HG03039 (cell line): ENCODE results near the gene MFRP.

Experiments
- ATAC-seq: cut with Tn5 transposase; IDR thresholded peaks from one replicate; pipeline ENCODE4 v1.9.1; 2021; ENCODE audit warnings: mild to moderate bottlenecking, moderate library complexity; ENCODE audit not compliant: unreplicated experiment

Gene MFRP

DNA sequence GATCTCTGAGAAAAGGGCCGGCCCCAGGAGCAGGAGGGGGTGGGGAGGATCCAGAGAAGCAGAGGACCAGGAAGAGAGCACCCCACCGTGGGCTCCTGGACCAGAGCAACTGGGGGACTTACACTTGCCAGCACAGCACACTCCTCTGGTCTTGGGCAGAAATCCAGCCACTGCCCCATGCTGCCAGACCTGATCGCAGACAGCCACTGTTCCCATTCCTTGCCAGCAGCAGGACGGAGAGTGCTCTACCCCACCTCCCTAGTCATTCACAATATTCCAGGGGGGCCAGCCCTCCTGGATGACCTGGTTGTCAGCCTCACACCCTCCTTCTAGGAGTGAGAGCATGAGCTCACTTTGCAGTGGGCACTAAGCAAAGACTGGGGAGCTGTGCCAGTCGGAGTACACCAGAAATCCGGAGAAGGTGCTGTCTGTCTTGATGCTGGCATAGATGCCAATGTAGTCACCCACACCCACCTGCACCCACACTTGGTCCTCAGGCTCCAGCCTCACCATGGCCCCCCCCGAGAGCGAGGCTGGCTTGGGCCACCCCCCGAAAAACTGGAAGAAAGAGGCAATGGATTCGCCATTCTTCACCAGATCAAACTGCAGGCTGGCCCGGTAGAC lies 7.4 kb downstream of the MFRP start:
- ATAC-seq: no peak

DNA sequence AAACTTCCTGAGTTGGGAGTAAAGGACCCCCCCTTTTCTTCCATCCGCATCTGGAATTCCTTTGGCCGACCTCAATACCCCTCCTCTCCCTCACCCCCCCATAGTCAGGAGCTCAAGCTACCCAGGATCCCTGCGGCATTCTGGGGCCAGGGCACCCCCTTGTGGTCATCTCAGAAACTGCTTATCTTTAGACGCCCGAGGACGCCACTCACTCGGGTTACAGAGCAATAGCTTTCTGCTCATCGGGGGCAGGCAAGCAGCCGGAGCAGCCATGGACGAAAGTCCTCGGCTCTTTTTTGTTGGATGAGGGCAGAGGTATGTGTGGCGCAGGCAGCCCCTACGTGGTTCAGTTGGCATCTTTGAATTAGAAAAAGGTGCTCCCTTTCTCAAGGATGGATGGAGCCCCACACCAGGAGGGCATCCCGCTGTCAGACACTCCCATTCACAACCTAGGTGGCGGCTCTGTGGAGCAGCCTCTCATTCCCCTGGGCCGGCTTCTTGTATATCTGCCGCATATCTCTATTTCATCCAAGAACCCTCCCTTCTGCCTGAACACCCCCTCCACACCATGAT lies 8.1 kb downstream of the MFRP start:
- no peak for ATAC-seq

DNA sequence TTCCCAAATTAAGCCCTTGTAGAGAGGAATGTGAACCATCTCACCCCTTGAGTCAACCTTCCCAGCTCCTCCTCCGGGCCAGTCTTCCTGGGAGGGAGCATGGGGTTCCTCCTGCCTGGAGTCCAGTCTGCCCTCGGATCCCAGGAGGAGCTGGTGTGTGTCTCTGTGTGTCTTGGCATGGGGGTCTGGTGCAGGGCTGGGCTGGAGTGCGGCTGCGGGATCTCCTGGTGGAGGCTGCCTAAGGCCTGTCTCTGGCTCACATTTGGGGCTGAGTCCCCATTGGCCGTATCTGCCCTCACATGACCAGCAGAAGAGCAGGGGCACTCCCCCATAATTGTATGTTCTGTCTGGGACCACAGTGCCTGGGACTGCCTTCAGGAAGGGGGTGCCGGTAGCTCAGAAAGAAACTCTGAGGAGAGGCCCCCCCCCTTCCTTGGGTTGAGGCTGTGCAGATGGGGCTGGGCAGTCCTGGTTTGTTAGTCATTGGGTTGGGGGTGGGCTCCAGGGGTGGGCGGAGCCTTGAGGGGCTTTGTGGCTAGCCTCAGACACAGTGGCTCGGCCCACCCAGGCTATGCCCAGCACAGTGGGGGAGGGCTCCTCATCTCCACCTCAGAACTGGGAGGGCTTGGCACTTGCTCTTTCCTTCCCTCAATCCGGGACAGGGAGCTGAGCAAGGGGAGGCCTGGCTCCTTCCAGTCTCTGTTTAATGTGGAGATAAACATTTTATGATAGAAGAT lies 8.8 kb downstream of the MFRP start:
- ATAC-seq: no peak

DNA sequence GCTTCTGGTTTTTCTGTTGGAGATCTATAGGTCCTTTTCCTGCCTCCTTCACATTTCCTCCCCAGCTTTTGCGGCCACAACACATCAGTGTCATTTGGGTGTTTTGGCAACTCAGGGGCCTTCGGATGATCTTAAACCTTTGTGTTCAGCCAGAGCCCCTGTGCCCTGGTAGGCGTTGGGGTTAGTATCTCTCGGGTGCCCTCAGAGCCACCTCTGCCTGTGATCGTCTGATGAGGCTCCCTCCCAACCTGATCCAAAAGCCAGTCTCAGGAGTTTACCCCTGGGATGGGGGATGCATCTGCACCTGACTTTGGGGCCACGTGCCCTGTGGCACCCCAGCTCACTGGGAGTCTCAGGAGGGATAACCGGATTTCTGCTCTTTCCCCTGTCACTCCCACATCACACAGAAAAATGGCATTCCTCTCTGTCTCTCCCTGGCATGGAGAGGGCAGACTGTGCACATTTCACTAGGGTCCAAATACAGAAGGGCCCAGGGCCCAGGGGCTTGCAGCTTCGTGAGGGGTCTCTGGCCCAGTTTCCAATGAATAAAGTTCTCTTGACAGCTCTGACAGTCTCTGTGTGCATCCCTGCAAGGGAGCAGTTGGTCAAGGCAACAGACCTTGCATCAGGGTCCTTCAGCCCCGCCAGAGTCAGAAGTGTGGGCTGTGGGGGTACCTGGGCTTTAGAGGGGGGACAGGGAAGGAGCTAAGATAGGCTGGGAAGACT lies 9.6 kb downstream of the MFRP start:
- ATAC-seq: no peak

DNA sequence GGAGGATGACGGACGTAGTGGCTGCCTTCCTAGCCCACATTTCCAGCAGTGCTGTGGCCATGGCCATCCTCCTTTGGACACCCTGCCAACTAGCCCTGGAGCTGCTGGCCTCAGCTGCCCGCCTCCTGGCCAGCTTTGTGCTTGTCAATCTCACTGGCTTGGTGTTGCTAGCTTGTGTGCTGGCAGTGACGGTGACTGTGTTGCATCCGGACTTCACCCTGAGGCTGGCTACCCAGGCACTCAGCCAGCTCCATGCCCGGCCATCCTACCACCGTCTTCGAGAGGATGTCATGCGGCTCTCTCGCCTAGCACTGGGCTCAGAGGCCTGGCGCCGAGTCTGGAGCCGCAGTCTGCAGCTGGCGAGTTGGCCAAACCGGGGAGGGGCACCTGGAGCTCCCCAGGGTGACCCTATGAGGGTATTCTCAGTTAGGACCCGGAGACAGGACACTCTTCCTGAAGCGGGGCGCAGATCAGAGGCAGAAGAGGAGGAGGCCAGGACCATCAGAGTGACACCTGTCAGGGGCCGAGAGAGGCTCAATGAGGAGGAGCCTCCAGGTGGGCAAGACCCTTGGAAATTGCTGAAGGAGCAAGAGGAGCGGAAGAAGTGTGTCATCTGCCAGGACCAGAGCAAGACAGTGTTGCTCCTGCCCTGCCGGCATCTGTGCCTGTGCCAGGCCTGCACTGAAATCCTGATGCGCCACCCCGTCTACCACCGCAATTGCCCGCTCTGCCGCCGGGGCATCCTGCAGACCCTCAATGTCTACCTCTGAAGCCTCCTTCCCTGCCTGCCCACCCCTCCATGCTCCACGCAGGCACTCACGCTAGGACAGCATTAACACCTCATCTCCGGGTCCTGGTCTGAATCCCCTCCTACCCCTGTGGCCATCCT lies 10.6 kb downstream of the MFRP start:
- no peak for ATAC-seq

DNA sequence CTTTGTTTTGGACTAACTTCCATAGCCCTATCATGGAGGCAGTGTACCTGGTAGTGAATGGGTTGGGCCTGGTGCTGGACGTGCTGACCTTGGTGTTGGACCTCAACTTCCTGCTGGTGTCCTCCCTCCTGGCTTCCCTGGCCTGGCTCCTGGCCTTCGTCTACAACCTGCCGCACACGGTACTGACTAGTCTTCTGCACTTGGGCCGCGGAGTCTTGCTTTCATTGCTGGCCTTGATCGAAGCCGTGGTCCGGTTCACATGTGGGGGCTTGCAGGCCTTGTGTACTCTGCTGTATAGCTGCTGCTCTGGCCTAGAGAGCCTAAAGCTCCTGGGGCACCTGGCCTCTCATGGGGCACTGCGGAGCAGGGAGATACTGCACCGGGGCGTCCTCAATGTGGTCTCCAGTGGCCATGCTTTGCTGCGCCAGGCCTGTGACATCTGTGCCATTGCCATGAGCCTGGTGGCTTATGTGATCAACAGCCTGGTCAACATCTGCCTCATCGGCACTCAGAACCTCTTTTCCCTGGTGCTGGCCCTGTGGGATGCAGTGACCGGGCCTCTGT lies 11.3 kb downstream of the MFRP start:
- ATAC-seq: no peak

DNA sequence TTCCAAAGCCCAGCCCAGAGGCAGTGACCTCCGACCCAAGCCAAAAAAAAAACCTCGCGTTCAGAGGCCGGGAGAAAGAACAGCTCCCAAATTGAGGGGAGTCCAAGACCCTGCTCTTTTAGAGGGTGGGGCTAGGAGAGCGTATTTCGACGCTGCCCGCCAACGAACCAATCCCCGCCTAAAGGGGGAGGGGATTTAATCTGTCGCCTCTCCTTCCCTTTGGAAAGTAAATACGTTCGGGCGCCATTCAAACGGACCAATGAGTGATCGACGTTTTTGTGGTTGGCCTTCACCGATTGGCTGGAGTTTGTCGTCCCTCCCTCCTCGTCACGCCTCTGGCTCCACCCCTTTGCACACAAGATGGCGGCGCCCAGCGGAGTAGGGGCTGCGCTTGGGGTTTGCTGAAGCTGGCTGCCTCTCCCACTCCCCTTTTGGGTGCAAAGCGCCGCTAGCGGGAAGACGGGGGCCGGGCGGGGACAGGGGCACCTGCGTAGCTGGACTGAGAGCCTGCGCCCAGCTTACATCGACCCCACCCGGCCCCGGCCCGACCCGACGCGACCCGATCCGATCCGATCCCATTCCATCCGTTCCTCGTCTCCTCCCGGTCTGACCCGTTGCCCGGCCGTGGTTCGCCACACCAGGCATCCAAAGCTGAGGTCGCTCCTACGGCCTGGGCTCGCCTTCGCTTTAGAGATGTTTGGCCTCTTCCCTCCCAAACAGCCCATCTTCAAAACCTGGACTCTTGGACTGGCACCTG lies 12.2 kb downstream of the MFRP start, which contains the start of gene RNF26:
Gene RNF26 (plus strand): TSS at position 354 of the 757 bp plus-strand sequence. CDS start 596 bp downstream, outside the sequence.
- peak; percentile 88 for ATAC-seq

DNA sequence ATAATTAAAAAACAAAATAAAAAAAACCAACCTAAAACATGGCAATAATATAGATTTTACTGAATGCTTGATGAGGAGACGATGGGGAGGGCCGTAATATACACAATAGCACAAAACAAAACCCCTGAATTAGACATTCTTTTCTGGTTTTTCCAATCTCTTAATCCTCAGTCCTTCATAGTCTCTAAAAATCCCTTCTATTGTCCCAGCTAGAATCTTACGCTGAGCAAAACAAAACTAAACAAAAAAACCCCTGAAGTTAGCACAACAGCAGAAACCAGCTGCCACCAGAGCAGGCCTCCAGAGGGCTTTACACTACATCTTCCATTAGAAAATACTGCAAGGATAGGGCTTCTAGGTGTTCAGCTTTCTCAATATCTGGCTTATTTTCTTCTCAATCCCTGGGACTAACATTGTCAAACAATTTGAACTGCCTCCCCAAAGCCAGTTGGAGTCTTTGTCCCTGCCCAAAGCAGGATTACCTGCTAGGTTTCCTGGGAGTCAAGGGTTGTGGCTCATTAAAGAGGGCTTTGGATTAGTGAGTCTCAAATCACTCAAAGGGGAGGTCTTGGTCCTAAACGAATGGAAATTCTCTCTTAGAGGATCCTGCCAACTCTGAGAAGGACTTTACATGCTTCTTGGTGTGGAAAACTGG lies 14.3 kb downstream of the MFRP start:
- ATAC-seq: no peak

DNA sequence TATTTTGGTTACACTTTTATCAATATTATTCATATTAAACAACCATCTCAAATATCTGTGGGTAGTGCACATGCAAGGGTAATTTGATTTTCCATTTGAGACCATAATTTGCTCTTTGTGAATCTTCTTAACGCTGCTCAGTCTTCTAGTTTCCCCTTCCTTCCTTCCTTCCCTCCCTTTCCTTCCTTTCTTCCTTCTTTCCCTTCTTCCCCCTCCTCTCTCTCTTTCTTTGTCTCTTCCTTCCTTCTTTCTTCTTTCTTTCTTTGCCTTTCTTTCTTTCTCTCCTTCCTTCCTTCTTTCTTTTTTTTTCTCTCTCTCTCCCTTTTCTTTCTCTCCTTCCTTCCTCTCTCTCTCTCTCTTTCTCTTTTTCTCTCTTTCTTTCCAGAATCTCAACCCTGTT lies 16.3 kb downstream of the MFRP start:
- no peak for ATAC-seq

DNA sequence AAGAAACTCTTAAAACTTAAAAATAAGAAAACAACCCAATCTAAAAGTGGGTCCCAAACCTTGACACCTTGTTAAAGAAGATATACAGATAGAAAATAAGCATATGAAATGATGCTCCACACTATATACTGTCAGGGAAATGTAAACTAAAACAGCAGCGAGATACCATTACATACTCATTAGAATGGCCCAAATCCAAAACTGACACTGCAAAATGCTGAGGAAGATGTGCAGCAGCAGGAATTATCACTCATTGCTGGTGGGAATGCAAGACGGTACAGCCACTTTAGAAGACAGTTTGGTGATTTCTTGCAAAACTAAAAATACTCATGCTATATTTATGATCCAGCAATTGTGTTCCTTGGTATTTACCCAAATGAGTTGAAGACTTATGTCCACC lies 17.2 kb downstream of the MFRP start:
- ATAC-seq: no peak

DNA sequence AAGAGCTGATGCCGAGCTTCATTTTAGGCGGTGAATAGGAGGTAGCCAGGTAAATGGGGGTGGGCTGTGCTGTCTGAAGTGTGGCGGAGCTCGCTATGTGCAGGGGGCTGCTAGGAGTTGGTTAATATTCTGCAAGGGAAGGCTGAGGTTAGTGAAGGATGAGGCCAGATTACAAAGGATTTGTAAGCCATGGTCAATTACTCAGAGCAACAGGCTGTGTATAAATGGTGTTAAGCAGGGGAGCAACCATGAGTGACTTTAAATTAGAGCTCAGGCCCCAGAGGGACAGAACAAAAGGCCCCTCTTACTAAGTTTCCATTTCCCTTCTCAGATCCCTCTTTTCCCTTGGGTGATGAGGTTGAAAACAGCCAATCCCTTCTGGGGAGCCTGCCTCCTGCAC lies 22.3 kb downstream of the MFRP start:
- ATAC-seq: no peak

DNA sequence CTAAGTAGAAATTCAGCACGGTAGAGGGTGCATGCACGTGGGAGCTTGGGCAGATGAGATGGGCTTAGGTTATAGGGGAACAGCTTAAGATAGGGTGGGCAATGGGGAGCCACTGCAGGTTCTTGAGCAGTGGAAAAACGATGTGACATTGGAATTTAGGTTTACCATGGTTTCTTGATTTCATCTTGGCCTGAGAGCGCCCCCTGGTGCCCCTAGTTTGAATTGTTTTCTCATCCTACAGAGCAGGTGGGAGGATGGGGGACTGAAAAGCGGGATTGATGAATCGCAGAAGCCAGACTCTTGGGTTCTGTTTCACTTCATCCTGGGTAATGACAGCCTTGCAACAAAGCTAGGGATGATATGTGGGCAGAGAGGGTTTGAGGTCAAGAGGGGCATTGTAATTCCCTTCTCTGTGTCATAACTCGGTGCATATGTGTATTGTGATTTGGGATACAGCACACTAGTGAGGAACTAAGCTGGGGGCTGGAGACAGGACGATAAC lies 22.9 kb downstream of the MFRP start:
- ATAC-seq: no peak

DNA sequence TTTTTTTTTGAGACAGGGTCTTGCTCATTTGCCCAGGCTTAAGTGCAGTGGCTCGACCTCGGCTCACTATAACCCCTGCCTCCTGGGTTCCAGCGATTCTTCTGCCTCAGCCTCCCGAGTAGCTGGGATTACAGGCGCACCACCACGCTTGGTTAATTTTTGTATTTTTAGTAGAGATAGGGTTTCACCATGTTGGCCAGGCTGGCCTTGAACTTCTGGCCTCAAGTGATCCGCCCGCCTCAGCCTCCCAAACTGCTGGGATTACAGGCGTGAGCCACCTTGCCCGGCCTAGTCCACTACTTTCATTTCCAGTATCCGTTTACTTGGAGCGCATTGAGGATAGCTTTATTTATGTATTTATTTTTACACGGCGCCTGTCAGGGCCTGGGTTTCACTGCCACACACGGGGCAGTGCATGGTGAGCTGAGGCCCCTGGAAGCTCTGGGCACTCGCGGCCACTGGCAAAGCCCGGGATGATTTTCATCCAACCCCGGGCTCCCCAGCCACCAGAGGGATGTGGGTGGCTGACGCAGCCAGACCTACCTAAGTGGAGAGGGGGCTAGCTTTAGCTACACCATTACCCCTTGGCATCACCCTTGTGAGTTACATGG lies 23.5 kb downstream of the MFRP start:
- no peak for ATAC-seq

DNA sequence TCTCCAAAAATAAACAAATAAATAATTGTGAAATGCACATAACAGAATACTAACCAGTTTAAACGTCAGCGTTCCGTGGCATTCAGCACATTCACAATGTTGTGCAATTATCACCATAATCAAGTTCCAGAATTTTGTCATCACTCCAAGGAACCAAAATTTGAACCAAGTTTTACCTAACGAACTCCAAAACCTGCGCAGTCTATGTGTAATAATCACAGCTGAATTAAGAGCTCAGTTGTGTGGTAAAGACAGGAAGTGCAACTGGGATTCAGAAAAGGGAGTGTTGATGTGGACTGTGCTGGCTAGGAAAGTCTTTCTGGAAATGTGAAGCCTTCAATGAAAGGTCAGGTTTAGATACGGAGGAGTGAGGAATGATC lies 24.2 kb downstream of the MFRP start:
- ATAC-seq: no peak

DNA sequence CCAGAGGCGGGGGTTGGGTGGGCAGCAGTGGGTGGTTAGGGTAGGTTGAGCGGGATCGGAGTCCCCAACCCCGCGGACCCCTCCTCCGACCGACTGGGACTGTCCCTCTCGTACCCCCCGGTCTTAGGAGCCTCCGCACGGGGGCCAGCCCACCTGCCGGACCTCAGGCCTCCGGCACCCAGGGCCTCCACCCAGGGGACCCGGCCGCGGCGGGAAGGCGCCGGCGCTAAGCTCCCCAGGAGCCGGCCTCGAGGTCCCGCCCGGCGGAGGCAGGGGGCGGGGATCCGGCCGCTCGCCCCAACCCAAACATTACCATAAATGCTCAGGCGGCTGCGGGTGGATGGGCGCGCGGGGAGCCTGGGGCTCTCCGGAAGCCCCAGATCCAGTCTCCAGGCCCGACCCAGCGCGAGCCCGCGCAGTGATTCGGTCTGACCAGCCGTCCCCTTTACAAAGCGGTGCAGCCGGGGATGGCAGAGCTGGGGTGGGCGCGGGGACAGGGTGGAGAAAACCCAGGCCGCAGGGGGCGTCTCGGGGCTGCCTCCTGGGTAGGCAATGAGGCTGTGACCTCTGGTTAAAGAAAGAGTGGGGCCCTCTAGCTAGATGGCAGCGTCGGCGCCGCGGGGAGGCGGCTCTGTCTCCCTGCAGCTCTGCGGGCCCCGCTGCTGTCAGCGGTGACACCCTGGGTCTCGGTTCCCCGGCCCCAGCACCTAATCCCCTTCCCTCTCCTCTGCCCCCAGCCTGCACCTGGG lies 25.6 kb downstream of the MFRP start:
- ATAC-seq: no peak

DNA sequence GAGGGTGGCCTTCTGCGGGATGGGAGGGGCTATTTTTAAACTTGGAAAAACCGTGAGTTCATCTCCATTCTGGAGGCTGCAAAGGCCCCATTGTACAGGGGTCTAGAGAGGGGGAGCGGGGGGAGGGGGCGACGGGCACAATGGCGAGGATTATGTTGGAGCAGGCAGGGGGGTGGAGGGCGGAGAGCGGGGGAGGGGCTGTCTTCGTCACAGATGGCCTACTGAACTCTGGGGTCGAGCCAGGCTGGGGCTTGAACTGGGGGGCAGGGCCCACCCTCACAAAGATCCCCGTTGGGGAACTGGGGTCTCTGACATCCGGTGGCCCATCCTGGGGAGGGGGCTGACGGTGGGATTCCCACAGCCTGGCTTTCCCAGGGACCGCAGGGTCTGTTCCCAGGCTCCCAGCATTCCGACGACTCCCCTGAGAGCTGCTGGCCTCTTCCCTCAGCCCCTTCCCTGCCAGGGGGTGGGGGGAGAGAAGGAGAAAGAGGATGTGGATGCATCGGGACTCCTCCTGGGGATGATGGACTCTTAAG lies 26.2 kb downstream of the MFRP start:
- ATAC-seq: no peak

DNA sequence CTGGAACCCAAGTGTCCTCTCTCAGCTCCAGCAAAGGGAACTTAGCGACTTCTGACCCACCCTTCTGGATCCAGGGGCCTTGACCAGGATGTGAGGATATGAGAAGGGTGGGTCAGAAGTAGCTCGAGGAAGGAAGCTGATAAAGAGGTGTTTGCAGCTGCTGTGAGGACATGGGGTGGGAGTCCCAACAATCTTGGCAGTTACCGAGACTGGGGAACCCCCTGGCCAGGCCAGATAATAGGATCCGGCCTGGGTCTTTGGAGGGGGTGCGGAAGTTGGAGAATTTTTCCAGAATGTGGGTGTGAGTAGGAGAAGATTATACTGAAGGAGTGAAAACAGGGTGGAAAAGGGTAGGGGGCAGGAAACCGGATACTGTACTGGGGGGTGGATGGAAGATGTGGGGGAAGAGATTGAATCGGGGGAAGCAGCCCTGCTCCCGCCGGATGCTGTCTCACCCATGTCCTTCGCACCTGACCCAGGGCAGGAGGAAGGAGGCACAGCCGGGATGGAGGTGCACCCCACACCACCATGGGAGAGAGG lies 26.7 kb downstream of the MFRP start:
- no peak for ATAC-seq
